Prostate gland (tissue), 2 donors: ENCODE results near the gene CBX2.

ENCODE experiments used
- CTCF ChIP-seq, 4 experiments: fragments of 200-600 bp in 2 of 4; fragments of 450-650 bp in 2 of 4; sonication (generic) in 2 of 4; IDR thresholded peaks; 1 replicate in 3 of 4; 2 replicates in 1 of 4; pipeline ENCODE4 v1.5.1; 2016 to 2019; ENCODE audit warnings: antibody characterized with exemption in 4 of 4, mild to moderate bottlenecking in 2 of 4, moderate library complexity in 2 of 4
- POLR2A ChIP-seq: fragments of 450-650 bp; IDR thresholded peaks from one replicate; pipeline ENCODE4 v1.6.1; 2016; ENCODE audit warnings: antibody characterized with exemption, mild to moderate bottlenecking
- POLR2AphosphoS5 ChIP-seq: sonication (generic); formaldehyde crosslinking; IDR thresholded peaks from one replicate; pipeline ENCODE4 v1.6.1; 2017; ENCODE audit warnings: antibody characterized with exemption

GRCh38 chr17:79754370-79754769, 23.6 kb upstream of the CBX2 start:
- TF ChIP-seq CTCF (IDR thresholded peaks at IDR 0.05) = no peak
- TF ChIP-seq POLR2AphosphoS5 = no peak
- no peak for TF ChIP-seq POLR2A
